ENCODE results near the gene UQCRHL.
"Not testable (repeated sequence)": the region's sequence is repeated elsewhere in the genome, so short reads cannot be mapped to it uniquely, and the experiment has no call there.

UQCRHL gene

DNA sequence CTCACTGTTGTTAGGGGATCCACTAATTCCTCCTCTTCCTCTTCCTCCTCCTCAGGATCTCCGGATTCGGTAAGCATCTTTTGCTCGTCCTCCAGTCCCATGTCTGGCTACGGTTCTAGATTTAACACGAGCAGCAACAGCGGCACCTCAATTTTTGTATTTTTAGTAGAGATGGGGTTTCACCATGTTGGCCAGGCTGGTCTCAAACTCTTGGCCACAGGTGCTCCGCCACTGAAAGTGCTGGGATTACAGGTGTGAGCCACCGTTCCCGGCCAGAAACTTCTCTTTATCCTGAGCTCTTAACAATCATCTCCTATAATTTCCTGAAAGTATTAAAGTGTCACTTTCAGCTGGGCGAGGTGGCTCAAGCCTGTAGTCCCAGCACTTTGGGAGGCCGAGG, at the start of gene UQCRHL:
TSS of gene UQCRHL (minus strand) at position 101 of the 400 bp plus-strand sequence. CDS start at position 101, 0 bp downstream.
- not testable (repeated sequence) for DNase-seq

GRCh38 chr1:15856888-15857287, 49.4 kb upstream of the UQCRHL start:
- no peak for DNase-seq

GRCh38 chr1:15852828-15853302, 45.4 kb upstream of the UQCRHL start:
- DNase-seq = no peak

DNA sequence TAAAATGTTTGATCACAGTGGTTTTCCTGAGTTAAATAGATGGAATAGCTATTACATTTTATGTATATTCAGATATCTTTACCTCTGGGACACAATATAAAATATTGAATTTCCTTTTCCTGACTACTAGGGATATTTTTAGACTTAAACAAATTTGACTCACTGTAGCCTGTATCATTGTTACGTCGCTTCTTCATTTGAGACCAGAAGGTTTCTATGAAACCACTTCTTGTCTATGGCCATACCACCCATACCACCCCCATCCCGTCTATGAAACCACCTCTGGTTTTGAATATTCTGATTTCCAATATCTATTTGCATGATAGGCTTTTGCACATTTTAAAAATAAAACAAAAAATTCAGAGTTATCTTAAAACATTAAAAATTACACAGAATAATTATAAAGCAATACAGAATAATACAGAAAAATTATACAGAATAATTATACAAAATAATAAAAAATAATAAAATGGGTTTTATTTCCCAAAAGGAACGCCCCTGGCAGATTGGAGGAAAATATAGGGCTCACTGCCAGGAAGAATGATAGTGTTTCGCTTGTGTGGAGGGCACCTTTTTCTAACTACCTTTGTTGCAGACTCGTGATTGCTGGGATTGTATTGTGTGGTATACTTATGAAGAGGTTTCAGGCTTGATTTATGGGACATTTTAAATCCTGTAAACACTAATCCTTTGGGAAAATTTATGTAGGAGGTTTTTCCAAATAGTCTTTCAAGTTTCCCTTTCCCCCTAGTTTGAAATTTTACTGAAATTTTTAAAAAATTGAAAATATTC, 44.8 kb upstream of the UQCRHL start:
- DNase-seq = no peak

DNA sequence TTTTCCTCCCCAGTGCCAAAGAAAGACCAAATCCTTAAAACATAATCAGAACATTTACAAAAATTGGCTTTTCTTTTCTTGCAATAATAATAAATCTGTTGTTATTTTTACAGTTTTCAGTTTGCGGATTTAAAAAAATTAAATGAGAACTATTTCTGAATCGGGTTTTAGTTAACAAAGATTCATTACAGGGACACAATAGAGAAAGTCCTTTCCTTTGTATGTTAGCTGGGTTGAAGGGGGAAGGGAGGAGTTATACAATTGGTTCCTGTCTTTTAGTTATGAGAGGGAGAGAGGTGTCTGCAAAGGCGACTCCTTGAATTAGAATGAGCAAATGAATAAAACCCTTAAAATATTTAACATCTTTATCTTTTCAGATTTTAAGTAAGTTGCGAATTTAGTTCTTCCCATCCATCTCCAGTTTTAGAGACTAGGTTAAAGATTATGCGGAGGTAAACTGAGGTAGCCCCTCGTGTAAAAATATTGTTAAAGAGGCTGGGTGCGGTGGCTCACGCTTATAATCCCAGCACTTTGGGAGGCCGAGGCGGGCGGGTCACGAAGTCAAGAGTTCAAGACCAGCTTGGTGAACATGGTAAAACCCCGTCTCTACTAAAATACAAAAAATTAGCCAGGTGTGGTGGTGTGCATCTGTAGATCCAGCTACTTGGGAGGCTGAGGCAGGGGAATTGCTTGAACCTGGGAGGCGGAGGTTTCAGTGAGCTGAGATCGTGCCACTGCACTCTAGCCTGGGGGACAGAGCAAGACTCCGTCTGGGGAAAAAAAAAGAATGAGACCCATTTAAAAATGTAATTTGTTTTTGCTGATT, 44.0 kb upstream of the UQCRHL start:
- no peak for DNase-seq

DNA sequence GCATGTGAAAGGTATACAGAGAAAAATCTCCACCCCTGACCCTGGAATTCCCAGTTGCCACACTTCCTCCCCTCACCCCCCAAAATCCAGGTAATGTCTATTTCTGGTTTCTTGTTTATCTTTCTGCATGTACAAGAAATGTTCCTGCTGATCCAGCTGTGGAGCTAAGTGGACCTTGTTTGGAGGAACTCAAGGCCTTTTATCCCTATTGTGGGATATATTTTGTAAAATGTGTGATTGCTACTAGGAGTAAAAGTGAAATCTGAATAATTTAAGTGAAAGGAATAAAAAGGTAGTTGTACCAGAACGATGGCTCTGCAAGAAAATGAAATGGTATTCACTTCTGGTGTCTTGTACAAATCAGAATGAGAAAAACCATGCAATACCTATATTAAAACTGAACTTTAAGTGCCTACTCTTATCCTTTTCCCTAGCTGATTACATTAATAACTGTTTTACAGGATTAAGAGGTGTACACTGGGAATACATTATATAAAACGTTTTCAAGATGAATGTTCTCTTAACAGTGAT, 43.1 kb upstream of the UQCRHL start:
- no peak for DNase-seq

DNA sequence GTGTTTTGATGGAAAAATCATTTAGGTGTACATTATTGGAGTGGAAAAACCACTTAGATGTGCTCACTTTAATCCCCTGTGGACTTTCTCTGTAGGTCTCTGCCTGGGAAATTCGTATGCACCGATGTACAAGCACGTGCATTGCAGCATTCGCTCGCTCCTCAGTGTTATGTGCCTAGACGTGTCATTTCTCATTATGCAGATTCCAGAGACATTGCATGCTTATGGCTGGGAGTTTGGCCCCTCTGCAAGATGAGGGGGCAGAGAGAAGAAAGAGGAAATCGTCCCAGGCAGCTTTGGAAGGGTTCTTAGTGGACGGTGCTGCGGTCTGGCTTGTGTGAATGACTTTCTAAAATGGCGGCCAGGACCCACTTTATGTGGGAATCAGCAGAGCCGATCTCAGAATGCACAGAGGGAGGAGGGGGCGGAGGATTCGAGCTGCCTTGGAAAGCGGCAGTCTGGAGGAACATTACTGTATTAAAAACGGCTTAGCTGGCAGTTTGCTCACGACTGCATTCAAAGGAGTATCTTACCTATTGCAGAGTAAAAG, 42.4 kb upstream of the UQCRHL start:
- no peak for DNase-seq

DNA sequence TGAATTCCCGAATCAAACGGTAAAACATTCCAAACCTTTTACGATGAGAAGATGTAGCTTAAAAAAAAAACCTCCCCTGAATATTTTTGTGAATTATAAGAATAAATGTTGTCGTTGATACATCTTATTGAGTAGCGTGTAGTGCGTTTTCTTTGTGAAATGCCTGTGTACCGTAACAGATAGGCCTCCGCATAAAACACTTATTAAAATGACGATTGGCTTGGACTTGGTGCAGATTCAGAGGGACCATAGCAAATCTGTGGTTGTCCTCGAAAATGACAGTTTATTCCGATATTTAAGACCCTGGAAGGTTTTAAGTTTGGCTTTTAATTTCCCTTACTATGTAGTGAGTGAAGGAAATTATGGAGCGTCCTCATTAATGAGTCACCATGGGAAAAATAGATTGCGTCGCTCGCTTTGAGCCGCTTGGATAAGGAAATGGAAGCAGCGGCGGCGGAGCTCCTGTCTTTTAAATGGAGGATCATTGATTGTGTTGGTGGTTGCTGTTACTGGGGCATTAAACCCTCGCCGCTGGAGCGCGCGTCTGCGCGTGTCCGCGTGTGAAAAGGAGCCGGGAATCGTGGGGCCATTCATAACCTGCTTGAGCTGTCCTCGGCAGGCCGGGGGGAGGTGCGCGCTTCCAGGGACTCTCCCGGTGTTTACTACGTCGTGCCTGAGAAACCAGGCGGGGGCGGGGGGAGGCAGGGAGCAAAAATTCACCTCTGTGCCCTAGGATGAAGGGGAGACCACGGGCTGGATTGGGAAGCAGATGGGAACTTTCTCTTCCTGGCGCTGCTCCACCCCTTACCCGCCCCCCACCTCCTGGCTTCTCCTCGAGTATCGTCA, 41.7 kb upstream of the UQCRHL start:
- peak; percentile 61 for DNase-seq

- no peak for DNase-seq
Observed at GRCh38 chr1:15848143-15848928, 40.9 kb upstream of the UQCRHL start.

DNA sequence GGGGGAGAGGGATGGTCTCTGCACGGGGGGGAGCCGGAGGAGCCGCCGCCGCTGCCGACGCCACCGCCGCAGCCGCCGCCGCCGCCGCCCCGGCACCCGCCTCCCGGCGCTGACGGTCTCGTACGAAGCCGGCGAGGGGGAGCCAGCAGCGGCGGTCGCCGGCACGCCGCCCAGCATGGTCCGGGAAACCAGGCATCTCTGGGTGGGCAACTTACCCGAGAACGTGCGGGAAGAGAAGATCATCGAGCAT, 40.4 kb upstream of the UQCRHL start:
- DNase-seq = no peak

GRCh38 chr1:15847100-15847892, 39.8 kb upstream of the UQCRHL start, which contains the start of gene SPEN:
TSS of gene SPEN (plus strand) at chr1:15847707. CDS start at chr1:15848068, 361 bp downstream.
- DNase-seq = peak; percentile 76

DNA sequence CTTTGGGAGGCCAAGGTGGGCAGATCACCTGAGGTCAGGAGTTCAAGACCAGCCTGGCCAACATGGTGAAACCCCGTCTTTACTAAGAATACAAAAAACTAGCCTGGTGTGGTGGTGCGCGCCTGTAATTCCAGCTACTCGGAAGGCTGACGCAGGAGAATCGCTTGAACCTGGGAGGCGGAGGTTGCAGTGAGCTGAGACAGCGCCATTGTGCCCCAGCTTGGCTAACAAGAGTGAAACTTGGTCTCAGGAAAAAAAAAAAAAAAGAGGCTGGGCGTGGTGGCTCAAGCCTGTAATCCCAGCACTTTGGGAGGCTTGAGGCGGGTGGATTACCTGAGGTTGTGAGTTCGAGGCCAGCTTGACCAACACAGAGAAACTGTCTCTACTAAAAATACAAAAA, 38.6 kb upstream of the UQCRHL start:
- DNase-seq = not testable (repeated sequence)

DNA sequence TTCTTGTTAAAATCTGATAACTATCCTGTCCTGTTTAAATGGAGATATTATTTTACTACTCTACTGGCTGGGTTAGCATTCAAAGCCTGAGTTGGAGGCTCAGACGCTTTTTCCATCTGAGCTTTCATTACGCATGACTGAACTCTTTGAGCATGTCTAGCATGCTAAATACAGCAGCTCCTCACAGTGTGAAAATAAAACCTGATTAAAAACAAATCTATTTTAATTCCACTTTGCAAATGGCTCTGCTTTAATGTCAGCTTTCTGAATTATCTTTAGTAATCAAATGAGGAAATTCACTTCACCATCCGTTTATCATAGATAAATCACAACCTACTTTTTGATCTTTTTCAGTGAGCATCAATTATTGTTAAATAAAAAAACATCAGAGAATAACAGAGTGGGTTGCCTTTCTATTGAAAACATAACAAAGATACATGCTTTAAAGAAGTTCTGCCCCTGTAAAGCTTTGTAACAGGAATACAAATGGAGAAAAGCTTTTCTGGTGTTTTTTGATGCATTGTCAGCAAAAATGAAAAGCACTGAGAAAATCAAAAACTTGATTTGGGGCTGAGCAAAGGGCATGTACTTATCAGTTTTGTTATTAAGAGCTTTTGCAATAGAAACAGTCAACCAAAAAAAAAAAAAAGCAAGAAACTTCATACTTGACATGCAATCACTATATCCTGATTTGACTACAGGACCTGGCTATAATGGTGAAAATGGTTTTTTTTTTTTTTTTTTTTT, 36.5 kb upstream of the UQCRHL start:
- no peak for DNase-seq

GRCh38 chr1:15838721-15839120, 31.3 kb upstream of the UQCRHL start:
- no peak for DNase-seq

GRCh38 chr1:15837931-15838330, 30.5 kb upstream of the UQCRHL start:
- no peak for DNase-seq

- no peak for DNase-seq
Observed at GRCh38 chr1:15836772-15837669, 29.6 kb upstream of the UQCRHL start.

- not testable (repeated sequence) for DNase-seq
Observed at GRCh38 chr1:15836511-15836771, 29.0 kb upstream of the UQCRHL start.

GRCh38 chr1:15835741-15836510, 28.5 kb upstream of the UQCRHL start:
- peak; percentile 95 for DNase-seq
